K562 (cell line): Measurements from ENCODE around the gene UBE2E2. TPM values are rescaled to one million over a fixed set of nuclear protein-coding genes. Genes with fewer than 3 reads are reported as not detected.
A peak's percentile ranks its signal among the peaks of the same experiment; 100 is the strongest.

Experiments
- ATAC-seq: fragments of 200-7000 bp; cut with Tn5 transposase; 3 replicates; pipeline ENCODE4 v1.9.1; 2020; ENCODE audit warnings: moderate library complexity
- BruUV-seq: library from RNA; stranded (reverse); fragments of 400-500 nt; replicated peaks from 2 replicates; lab custom pipeline; 2021; lab: Mats Ljungman, UMichigan
- CTCF ChIA-PET: fragments of 300-600 bp; formaldehyde crosslinking; extraction: SDS; loops from one replicate; lab custom pipeline; 2021; ENCODE audit warnings: low intra/inter-chr PET ratio; lab: Yijun Ruan, JAX
- POLR2A ChIA-PET: fragments of 300-600, 350-650 bp; sonication (Branson Sonifier 250); formaldehyde crosslinking; extraction: SDS; loops from one replicate; lab custom pipeline; 2021; ENCODE audit warnings: antibody characterized with exemption, inconsistent platforms; lab: Yijun Ruan, JAX
- DNase-seq, 4 experiments: peaks; one replicate each; pipeline versions ENCODE4 v3.0.0 to v3.0.0-alpha.2; 2011 to 2018; ENCODE audit warnings: low spot score in 3 of 4, mixed read lengths in 3 of 4; ENCODE audit errors: extremely low read depth in 1 of 4
- FAIRE-seq: peaks from 2 replicates; lab custom pipeline; 2011; peaks lifted over from hg19 to GRCh38; lab: Jason Lieb, UNC
- H2AFZ ChIP-seq: 2 replicates; pipeline ENCODE4 v1.6.0; 2011; ENCODE audit warnings: low read depth, low read length, control low read depth, inconsistent platforms
- H3K27ac ChIP-seq: fragments of 200-600 bp; 3 replicates; pipeline ENCODE4 v1.8.0; 2011; ENCODE audit warnings: low read depth, mild to moderate bottlenecking, control low read depth, inconsistent platforms, low read length, moderate library complexity, mixed read lengths; ENCODE audit errors: extremely low read depth
- H3K27me3 ChIP-seq, 2 experiments: fragments of 300-600 bp in 1 of 2; 2 replicates in 1 of 2; 3 replicates in 1 of 2; pipeline versions ENCODE4 v1.6.0 to v1.8.0; 2011; ENCODE audit warnings: inconsistent platforms in 2 of 2, low read length in 2 of 2, mild to moderate bottlenecking in 1 of 2, mixed read lengths in 1 of 2, moderate library complexity in 1 of 2; ENCODE audit not compliant: control insufficient read depth in 2 of 2, insufficient read depth in 2 of 2
- H3K36me3 ChIP-seq: fragments of 300-600 bp; 3 replicates; pipeline ENCODE4 v1.8.0; 2011; ENCODE audit warnings: mild to moderate bottlenecking, low read length, inconsistent platforms; ENCODE audit not compliant: control insufficient read depth, insufficient read depth
- H3K4me1 ChIP-seq, 2 experiments: fragments of 200-600 bp in 1 of 2; replicated peaks in 1 of 2; 2 replicates in 1 of 2; 3 replicates in 1 of 2; pipeline versions ENCODE4 v1.5.1 to v1.8.0; 2011; ENCODE audit warnings: inconsistent platforms in 2 of 2, low read length in 2 of 2, mild to moderate bottlenecking in 1 of 2, mixed read lengths in 1 of 2, moderate library complexity in 1 of 2; ENCODE audit not compliant: control insufficient read depth in 2 of 2, insufficient read depth in 2 of 2
- H3K4me2 ChIP-seq: 2 replicates; pipeline ENCODE4 v1.6.1; 2011; ENCODE audit warnings: low read length, control low read depth, inconsistent platforms, mixed read lengths; ENCODE audit not compliant: insufficient read depth
- H3K4me3 ChIP-seq: fragments of 200-600 bp; sonication (generic), shearing (Covaris generic); 2 replicates; pipeline ENCODE4 v1.5.1; 2016; ENCODE audit warnings: control low read depth, inconsistent platforms
- H3K79me2 ChIP-seq: fragments of 200-600 bp; 3 replicates; pipeline ENCODE4 v1.8.0; 2011; ENCODE audit warnings: low read length, inconsistent platforms; ENCODE audit not compliant: control insufficient read depth, insufficient read depth
- H3K9ac ChIP-seq, 2 experiments: 2 replicates each; pipeline versions ENCODE4 v1.6.0 to v1.6.1; 2011; ENCODE audit warnings: low read depth in 2 of 2, low read length in 2 of 2, control low read depth in 1 of 2, inconsistent platforms in 1 of 2, mild to moderate bottlenecking in 1 of 2, mixed read lengths in 1 of 2; ENCODE audit not compliant: insufficient read depth in 1 of 2
- H3K9me1 ChIP-seq: one replicate; pipeline ENCODE4 v1.6.0; 2011; ENCODE audit warnings: inconsistent platforms, mild to moderate bottlenecking, low read length, moderate library complexity; ENCODE audit not compliant: control insufficient read depth, insufficient read depth
- H3K9me3 ChIP-seq: replicated peaks from 2 replicates; pipeline ENCODE4 v1.5.1; 2011; ENCODE audit warnings: low read depth, low read length, inconsistent platforms; ENCODE audit not compliant: control insufficient read depth, insufficient read depth
- H4K20me1 ChIP-seq: replicated peaks from 2 replicates; pipeline ENCODE4 v1.6.1; 2011; ENCODE audit warnings: low read length, inconsistent platforms, mixed read lengths; ENCODE audit not compliant: control insufficient read depth, insufficient read depth
- CEBPG ChIP-seq, 3 experiments: fragments of 200-800 bp in 1 of 3; sonication (Bioruptor generic) in 1 of 3; sonication (generic) in 1 of 3; formaldehyde crosslinking in 1 of 3; IDR thresholded peaks in 2 of 3; conservative IDR thresholded peaks in 1 of 3; 2 replicates each; pipeline versions ENCODE4 v1.6.1 to v1.8.0; 2016 to 2022; ENCODE audit warnings: missing compliant biosample characterization in 2 of 3, missing genetic modification characterization in 2 of 3, mild to moderate bottlenecking in 1 of 3, missing genetic modification reagents in 1 of 3
- ELK3 ChIP-seq: fragments of 450-650 bp; formaldehyde crosslinking; IDR thresholded peaks from 2 replicates; pipeline ENCODE4 v1.4.0; 2020; ENCODE audit warnings: mild to moderate bottlenecking
- ETS2 ChIP-seq: IDR thresholded peaks from 2 replicates; pipeline ENCODE4 v1.6.1; 2016; ENCODE audit warnings: borderline replicate concordance, missing genetic modification characterization, mild to moderate bottlenecking, moderate library complexity, missing compliant biosample characterization; ENCODE audit not compliant: poor library complexity, severe bottlenecking
- MYBL2 ChIP-seq, 2 experiments: fragments of 450-650 bp in 1 of 2; sonication (generic) in 1 of 2; formaldehyde crosslinking in 1 of 2; IDR thresholded peaks; 2 replicates each; pipeline versions ENCODE4 v1.6.1 to v1.8.1; 2017 to 2022; ENCODE audit warnings: borderline replicate concordance in 1 of 2, inconsistent platforms in 1 of 2, low read depth in 1 of 2, mild to moderate bottlenecking in 1 of 2, missing genetic modification reagents in 1 of 2, moderate library complexity in 1 of 2
- POLR2B ChIP-seq: fragments of 450-650 bp; IDR thresholded peaks from 2 replicates; pipeline ENCODE4 v1.6.1; 2018; ENCODE audit warnings: low read depth; ENCODE audit not compliant: partially characterized antibody
- ZBTB2 ChIP-seq: fragments of 450-650 bp; IDR thresholded peaks from 2 replicates; pipeline ENCODE4 v1.6.1; 2016; ENCODE audit warnings: antibody characterized with exemption
- ZNF436 ChIP-seq: fragments of 250-450, 450-650 bp; sonication (Bioruptor Pico); formaldehyde crosslinking; IDR thresholded peaks from 2 replicates; pipeline ENCODE4 v1.7.0; 2020; ENCODE audit warnings: mild to moderate bottlenecking
- WGBS: fragments of 100-300 bp; shearing (Covaris generic); methylation state at CpG from one replicate; pipeline ENCODE4 v1.1.6; 2016; ENCODE audit warnings: low coverage, mixed read lengths; ENCODE audit not compliant: insufficient coverage; ENCODE audit errors: missing lambda C conversion rate; 5-methylcytosine and 5-hydroxymethylcytosine counted together
- in situ Hi-C: fragments of 300-500 bp; cut with MboI; formaldehyde crosslinking; loops from 4 replicates; pipeline ENCODE4 v1.15.0; 2018; ENCODE audit warnings: inconsistent platforms, mixed read lengths
- intact Hi-C: fragments of 100-400 bp; cut with micrococcal nuclease; formaldehyde crosslinking; loops from 2 replicates; pipeline ENCODE4 v1.14.2; 2022
- polyA plus RNA-seq, 8 experiments: library from polyadenylated mRNA; depleted of rRNA in 4 of 8; stranded (reverse) in 5 of 8; unstranded in 3 of 8; fragments of >200 nt; fragmentation: Nextera tagmentation in 2 of 8; fragmentation: Illumina TruSeq in 1 of 8; extraction: Ambion mirVana in 2 of 8; extraction: Trizol in 1 of 8; gene quantifications; 2 replicates each; pipeline versions ENCODE4 v1.2.1 to v1.2.3, GENCODE V29; 2011 to 2014; ENCODE audit warnings: inconsistent platforms in 1 of 8, missing spikeins in 1 of 8
- total RNA-seq, 7 experiments: library from RNA; depleted of rRNA in 6 of 7; stranded (reverse); fragments of >200 nt in 6 of 7; fragmentation: Illumina TruSeq in 2 of 7; extraction: Trizol in 2 of 7; gene quantifications; 2 replicates each; pipeline versions ENCODE4 v1.2.1 to v1.2.3, GENCODE V29; 2011 to 2021; ENCODE audit warnings: low replicate concordance in 1 of 7
- TF ChIP-seq, protein P1 (sequence below): fragments of 450-650 bp; IDR thresholded peaks from 2 replicates; pipeline ENCODE4 v1.6.1; 2016; ENCODE audit warnings: missing biosample characterization, missing genetic modification characterization

The UBE2E2 gene
- total and polyA plus RNA-seq, 9 of the 15 experiments (the other 6 are each of a cell fraction or from before 2014, with no cell fraction given): 0.22 to 5.1 (median 1.9) TPM

DNA sequence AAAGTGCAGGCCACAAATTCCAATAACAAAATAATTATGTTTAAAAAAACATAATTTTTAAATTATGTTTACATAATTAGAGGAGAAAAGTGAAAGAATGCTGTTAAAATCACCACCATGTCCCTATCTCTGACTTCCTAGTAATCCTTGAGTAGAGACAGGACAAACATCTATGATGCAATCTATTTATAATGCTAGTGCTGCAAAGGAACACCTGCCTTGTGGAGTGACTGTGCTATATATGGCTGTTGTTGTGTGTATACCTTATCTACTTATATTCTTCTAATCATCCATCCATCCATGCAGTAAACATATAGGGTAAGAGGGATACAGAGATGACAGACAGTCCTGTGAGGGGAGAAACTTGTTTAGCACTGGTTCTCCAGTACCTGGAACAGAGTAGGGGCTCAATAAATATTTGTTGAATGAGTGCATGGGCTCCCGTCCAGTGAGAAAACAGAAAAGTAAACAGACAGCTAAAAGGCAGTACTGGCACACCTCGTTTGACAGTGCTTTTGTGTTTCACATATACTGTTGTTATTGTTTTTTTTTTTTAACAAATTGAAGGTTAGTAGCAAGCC lies 373.3 kb downstream of the UBE2E2 start:
- no peak for TF ChIP-seq ETS2 (tag)
- no peak for TF ChIP-seq CEBPG (CRISPR knock-in tag; IDR thresholded peaks at IDR 0.05)
- peak in 1 of 2 experiments; percentile 55; a peak in 2 of 4 replicates for TF ChIP-seq CEBPG (tag; conservative IDR thresholded peaks at IDR 0.05 in 1 of 2, IDR thresholded peaks at IDR 0.05 in 1 of 2)
- TF ChIP-seq, all 486 proteins: peak for 1
- H3K79me2 ChIP-seq: no peaks in the 10 kb centered on the region
- POLR2A ChIA-PET: no interaction called here
- FAIRE-seq: no peak
- H3K36me3 ChIP-seq: no peaks in the 10 kb centered on the region
- no peaks in the 10 kb centered on the region for H3K9me1 ChIP-seq
- in situ Hi-C loops: no loop called here
- H3K27ac ChIP-seq: no peak overlapping the region
- H3K4me2 ChIP-seq: no peak overlapping the region
- no peak overlapping the region for H3K9ac ChIP-seq
- DNase-seq: no peak
- H3K27me3 ChIP-seq: no peaks in the 10 kb centered on the region
- H3K9me3 ChIP-seq: no peaks in the 10 kb centered on the region
- H3K4me1 ChIP-seq: no peaks in the 10 kb centered on the region
- WGBS: 0% methylated on average over 2 of the region's 2 CpGs
- intact Hi-C loops: no loop called here
- no peak overlapping the region for H2AFZ ChIP-seq
- CTCF ChIA-PET: no interaction called here
- no peak for ATAC-seq
- no TSS peak for BruUV-seq
- no peaks in the 10 kb centered on the region for H4K20me1 ChIP-seq
- H3K4me3 ChIP-seq: no peak overlapping the region

GRCh38 chr3:23580096-23580713 lies 377.1 kb downstream of the UBE2E2 start:
- no peak overlapping the region for H3K4me2 ChIP-seq
- in situ Hi-C loops: no loop called here
- TF ChIP-seq ZBTB2 (no peak), MYBL2 (IDR thresholded peaks at IDR 0.05; ENCODE audit: low read depth) (no peak), MYBL2 (CRISPR knock-in tag; IDR thresholded peaks at IDR 0.05; ENCODE audit: borderline replicate concordance) (no peak), POLR2B (no peak), ZNF436 (CRISPR knock-in tag) (no peak), ELK3 (no peak)
- TF ChIP-seq, protein P1, sequence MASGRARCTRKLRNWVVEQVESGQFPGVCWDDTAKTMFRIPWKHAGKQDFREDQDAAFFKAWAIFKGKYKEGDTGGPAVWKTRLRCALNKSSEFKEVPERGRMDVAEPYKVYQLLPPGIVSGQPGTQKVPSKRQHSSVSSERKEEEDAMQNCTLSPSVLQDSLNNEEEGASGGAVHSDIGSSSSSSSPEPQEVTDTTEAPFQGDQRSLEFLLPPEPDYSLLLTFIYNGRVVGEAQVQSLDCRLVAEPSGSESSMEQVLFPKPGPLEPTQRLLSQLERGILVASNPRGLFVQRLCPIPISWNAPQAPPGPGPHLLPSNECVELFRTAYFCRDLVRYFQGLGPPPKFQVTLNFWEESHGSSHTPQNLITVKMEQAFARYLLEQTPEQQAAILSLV: no peak

More at GRCh38 chr3:23580096-23580713, 377.1 kb downstream of the UBE2E2 start:
- Histone ChIP-seq H3K9me3 (no peaks in the 10 kb centered on the region), H3K4me1 (no peaks in the 10 kb centered on the region), H4K20me1 (no peaks in the 10 kb centered on the region), H3K4me3 (no peak overlapping the region), H3K27me3 (no peaks in the 10 kb centered on the region), H3K9ac (no peak overlapping the region), H2AFZ (no peak overlapping the region), H3K79me2 (no peaks in the 10 kb centered on the region), H3K9me1 (no peaks in the 10 kb centered on the region), H3K36me3 (no peaks in the 10 kb centered on the region), H3K27ac (no peak overlapping the region)
- BruUV-seq: no TSS peak
- no peak for FAIRE-seq
- intact Hi-C loops: no loop called here
- ChIA-PET CTCF (no interaction called here), POLR2A (no interaction called here)
- no peak for DNase-seq
- 2% methylated on average over 8 of the region's 8 CpGs for WGBS
- no peak for ATAC-seq
